ENCODE results near the gene GMPPA.
A peak's percentile ranks its signal among the peaks of the same experiment; 100 is the strongest.

GMPPA gene

GRCh38 chr2:219540784-219541504 is 42.3 kb downstream of the GMPPA start:
- no peak for DNase-seq (ENCODE audit: low spot score)

- DNase-seq (ENCODE audit: low spot score) = peak; percentile 90
Measured at GRCh38 chr2:219541611-219542180, 43.0 kb downstream of the GMPPA start.

DNA sequence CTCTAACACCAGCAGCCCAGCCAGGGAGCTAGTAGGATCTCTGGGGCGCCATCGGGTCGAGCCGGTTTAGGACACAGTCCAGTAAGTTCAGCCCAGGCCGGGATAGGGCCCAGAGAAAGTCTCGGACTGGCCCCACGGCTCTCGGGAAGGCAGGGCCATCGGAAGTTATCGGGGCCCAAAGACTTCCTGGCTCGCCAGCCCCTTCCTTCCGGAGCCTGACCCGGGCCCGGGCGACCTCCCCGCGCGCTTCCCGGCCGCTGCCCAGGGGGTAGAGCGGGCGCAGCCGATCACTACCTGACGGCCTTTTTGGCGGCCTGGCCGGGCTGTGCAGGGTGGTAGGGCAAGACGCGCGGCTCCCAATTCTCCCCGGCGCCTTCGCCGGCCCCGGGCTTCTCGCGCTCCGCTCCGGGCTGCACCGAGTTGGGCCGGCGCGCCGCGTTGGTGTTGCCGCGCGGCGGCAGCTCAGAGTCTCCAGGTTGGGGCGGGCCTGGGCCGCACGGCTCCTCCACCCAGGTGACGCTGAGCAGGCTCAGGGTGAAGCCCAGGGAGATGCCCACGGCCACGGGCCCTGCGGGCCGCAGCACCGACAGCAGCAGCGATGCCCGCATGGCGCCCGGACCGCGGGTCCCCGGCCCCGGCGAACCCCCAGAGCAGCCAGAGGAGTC is 44.4 kb downstream of the GMPPA start:
- DNase-seq (ENCODE audit: low spot score) = no peak

DNA sequence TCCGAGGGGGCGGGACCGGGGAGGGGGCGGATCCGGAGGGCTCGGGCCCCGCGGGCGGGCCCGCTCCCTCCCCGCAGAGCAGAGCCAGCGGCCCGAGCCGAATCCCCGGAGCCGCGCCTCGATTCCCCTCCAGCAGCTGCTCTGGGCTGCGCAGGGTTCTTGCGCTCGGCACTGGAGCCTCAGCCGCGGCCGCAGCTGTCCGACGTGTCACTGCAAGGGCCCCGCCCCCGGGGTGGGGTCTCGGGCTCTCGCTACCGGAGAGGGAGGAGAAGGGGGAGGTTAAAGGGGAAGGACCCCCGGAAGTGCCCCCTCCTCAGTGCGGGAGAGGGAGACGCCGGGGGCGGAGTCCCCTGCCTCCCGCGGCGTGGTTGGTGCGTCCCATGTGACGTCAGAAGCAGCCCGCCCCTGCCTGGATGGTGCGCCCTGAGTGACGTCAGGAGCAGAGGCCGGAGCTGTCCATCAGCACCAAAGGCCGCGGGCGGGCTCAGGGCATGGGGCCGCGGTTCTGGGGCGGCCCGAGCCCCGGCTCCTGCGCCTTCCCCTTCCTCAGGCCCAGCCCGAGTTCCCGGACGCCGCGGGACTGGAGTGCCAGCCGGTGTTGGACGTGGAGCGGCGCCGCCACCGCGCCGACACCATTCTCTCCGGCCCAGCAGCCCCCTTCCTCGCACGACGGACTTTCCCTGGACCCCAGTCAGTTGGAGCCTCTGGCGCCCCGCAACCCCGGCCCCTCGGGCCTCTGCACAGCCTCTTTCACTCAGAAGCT is 45.1 kb downstream of the GMPPA start, which contains the start of the genes CHPF and TMEM198:
TSS of gene CHPF (minus strand) at position 214 of the 763 bp plus-strand sequence. CDS start 271 bp downstream, outside the sequence.
TSS of gene TMEM198 (plus strand) at position 433 of the 763 bp plus-strand sequence. CDS start 700 bp downstream, outside the sequence.
- DNase-seq (ENCODE audit: low spot score) = peak; percentile 95

GRCh38 chr2:219544567-219544966 is 45.9 kb downstream of the GMPPA start:
- DNase-seq (ENCODE audit: low spot score) = no peak

GRCh38 chr2:219545295-219545942 is 46.7 kb downstream of the GMPPA start:
- no peak for DNase-seq (ENCODE audit: low spot score)

DNA sequence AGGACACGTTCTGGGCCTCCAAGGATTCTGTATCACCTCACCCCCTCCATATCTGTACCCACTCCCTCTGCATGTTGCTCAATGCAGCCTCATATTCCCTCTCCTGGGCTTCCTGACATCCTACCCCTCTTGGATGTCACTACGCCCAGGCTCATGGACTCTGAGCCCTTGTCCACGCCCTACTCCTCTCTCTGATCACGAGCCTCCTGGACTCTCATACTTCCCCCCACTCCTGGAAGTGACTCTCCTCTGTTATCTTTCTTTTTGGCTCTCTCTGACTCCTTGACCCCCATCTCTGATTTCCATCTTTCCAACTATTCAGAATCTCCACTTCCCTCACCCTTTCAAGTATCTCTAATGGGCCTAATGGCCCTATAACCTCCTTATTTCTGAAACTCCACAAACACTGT is 47.3 kb downstream of the GMPPA start:
- no peak for DNase-seq (ENCODE audit: low spot score)

- no peak for DNase-seq (ENCODE audit: low spot score)
Measured at GRCh38 chr2:219547621-219548020, 48.9 kb downstream of the GMPPA start.

GRCh38 chr2:219548990-219549389 is 50.3 kb downstream of the GMPPA start:
- no peak for DNase-seq (ENCODE audit: low spot score)

- no peak for DNase-seq (ENCODE audit: low spot score)
Measured at GRCh38 chr2:219549619-219550018, 50.9 kb downstream of the GMPPA start.

GRCh38 chr2:219551441-219552381 is 53.0 kb downstream of the GMPPA start:
- no peak for DNase-seq (ENCODE audit: low spot score)

GRCh38 chr2:219552382-219553167 is 53.9 kb downstream of the GMPPA start:
- DNase-seq (ENCODE audit: low spot score) = peak; percentile 64

GRCh38 chr2:219553168-219553417 is 54.4 kb downstream of the GMPPA start:
- no peak for DNase-seq (ENCODE audit: low spot score)

DNA sequence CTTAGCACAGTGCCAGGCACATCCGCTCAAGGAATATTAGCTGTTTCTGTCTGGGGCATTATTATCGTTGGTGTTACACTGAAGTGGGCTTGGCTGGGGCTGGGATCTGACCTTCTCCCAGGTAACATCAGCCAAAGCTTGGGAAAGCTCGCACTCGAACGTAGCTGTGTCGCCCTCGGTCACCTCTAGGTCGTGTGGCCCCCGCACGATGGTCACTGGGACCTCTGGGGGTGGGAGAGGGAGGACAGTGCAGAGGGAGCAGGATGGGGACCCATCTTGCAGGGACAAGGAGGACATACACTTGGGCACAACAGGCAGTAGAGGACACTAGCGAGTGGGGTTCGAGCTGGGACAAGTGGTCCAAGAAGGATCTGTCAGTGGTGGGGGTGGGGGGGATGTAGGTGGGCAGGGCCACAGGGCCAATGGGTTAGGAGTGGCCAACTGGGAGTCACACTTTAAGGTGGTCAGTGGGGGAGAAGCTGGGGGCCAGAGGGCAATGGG is 54.8 kb downstream of the GMPPA start:
- DNase-seq (ENCODE audit: low spot score) = no peak

DNA sequence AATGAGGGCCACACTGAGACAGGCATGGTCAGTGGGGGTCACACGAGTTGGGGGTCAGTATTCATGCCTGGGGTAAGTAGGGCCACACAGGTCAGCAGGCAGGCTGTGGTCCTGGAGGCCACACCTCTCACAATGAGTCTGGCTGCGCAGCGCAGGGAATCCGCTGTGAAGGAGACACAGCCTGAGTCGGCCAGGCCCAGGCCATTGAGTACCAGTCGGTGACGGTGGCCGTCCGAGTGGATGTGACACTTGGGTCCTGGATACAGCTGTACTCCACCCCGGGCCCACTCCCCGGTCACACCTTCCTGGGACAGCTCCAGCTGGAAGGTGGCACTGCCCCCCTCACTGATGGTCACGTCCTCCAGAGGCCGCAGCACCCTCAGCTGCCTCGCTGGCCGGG is 55.7 kb downstream of the GMPPA start:
- no peak for DNase-seq (ENCODE audit: low spot score)

DNA sequence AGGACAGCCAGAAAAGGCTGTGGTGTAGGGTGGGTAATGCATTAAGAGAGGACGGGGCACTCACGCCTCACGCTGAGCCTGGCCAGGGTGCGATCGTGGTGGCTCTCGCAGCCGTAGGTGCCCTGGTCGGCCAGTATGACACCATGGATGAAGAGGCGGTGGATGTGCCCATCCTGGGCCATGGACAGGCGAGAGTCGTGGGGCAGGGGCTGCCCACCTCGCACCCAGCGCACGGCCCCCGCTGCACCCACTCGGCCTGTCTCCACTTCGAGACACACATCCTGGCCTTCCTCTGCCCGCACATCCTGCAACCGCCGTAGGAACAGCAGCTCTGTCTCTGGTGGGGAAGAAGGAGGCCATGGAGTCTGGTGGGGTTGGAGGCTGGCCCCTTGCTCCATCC is 57.3 kb downstream of the GMPPA start:
- no peak for DNase-seq (ENCODE audit: low spot score)

DNA sequence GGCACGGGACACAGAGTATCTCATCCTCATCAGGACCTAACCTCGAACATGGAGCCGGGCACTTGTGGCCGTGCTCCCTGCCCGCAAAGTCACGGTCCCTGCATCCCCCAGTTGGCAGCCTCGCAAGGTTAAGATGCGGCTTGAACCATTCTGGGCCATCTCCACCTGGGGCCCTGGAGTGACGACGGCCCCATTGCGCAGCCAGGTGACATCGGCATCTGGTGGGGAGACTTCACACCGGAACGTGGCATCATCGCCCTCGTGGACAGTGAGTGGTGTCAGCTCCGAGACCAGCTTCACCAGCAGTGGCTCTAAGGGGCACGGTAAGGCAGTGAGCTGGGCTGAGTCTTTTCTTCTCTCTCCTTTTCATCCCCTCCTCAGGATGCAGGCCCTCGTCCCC is 57.7 kb downstream of the GMPPA start:
- DNase-seq (ENCODE audit: low spot score) = no peak
